Stimulated activated naive CD8-positive, alpha-beta T cell treated with anti-CD3 and anti-CD28 coated beads, Interleukin-15, Interleukin-2, amounts not matched to agents 100 ng/mL and 50 ng/mL, for 24 hours (primary cell): ENCODE measurements around the gene CPLANE1.
"Not testable (repeated sequence)": the region's sequence is repeated elsewhere in the genome, so short reads cannot be mapped to it uniquely, and the experiment has no call there.

Experiments used
- H3K27ac Mint-ChIP-seq: one replicate; pipeline ENCODE4 v1.8.0; 2021; ENCODE audit warnings: mild to moderate bottlenecking, mixed read lengths
- H3K27me3 Mint-ChIP-seq: one replicate; pipeline ENCODE4 v1.8.0; 2021; ENCODE audit warnings: mixed read lengths
- H3K36me3 Mint-ChIP-seq: one replicate; pipeline ENCODE4 v1.8.0; 2021; ENCODE audit warnings: low read depth, mixed read lengths
- H3K4me1 Mint-ChIP-seq: one replicate; pipeline ENCODE4 v1.8.0; 2021; ENCODE audit warnings: low read depth, mixed read lengths
- H3K4me3 Mint-ChIP-seq: one replicate; pipeline ENCODE4 v1.8.0; 2021; ENCODE audit warnings: mild to moderate bottlenecking, mixed read lengths
- H3K9me3 Mint-ChIP-seq: one replicate; pipeline ENCODE4 v1.8.0; 2021; ENCODE audit warnings: mixed read lengths

The CPLANE1 gene

DNA sequence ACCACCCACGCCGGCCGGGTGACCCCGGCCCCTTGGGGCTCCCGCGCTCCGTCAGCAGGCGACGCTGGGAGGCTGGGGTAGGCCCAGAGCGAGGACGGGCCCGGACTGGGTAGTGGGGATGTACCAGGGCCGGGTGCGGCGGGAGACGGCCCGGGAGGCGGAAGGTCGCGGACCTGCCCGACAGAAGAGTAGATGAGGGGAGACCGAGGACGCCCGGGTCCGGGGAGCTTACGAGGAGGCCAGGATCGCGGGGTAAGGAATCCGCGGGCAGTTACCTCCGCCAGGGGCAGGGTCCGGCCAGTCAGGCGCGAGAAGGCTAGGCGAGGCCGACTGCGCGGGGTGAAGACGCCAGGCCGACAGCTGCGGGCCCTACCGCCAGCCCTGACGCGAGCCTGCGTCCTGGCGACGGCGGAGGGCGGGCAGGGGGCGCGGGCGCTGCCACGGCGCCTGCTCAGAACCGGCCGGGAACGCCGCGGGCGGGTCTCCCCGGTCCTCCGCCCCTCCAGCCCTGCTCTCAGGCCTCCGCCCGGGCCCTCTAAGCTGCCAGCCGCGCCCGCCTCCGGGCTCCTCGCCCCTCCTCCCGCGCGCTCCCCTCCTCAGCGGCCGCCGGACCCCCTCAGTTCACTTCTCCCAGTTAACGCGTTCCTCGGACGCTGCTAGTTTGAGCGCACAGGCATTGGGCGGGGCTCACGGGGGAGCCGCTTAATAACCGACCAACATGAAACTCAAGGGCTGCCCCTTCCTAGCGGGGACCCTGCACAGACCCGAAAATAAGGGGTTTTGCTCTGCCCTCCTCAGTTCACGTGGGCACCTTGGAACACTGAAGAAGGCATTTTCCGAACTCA is at the start of gene CPLANE1:
Gene CPLANE1, minus strand, starts transcription at position 407 of the 845 bp plus-strand sequence. CDS start 1,678 bp downstream, outside the sequence.
- H3K27me3 Mint-ChIP-seq, result no peaks in the 10 kb centered on the region
- no peaks in the 10 kb centered on the region for H3K36me3 Mint-ChIP-seq
- H3K9me3 Mint-ChIP-seq, result no peaks in the 10 kb centered on the region
- peak within 1 kb of the TSS; percentile 78 for H3K4me3 Mint-ChIP-seq
- peak within 1 kb of the TSS; percentile 83 for H3K27ac Mint-ChIP-seq
- H3K4me1 Mint-ChIP-seq, result peaks cover 15% of the 10 kb centered on the region

DNA sequence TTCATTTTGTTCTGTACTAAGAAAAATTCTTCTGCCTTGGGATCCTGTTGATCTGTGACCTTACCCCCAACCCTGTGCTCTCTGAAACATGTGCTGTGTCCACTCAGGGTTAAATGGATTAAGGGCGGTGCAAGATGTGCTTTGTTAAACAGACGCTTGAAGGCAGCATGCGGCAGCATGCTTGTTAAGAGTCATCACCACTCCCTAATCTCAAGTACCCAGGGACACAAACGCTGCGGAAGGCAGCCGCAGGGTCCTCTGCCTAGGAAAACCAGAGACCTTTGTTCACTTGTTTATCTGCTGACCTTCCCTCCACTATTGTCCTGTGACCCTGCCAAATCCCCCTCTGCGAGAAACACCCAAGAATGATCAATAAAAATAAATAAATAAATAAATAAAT is 47.1 kb upstream of the CPLANE1 start:
- H3K27ac Mint-ChIP-seq, H3K9me3 Mint-ChIP-seq, H3K4me1 Mint-ChIP-seq, H3K4me3 Mint-ChIP-seq, H3K27me3 Mint-ChIP-seq: not testable (repeated sequence)
- peaks cover 72% of the 10 kb centered on the region for H3K36me3 Mint-ChIP-seq

DNA sequence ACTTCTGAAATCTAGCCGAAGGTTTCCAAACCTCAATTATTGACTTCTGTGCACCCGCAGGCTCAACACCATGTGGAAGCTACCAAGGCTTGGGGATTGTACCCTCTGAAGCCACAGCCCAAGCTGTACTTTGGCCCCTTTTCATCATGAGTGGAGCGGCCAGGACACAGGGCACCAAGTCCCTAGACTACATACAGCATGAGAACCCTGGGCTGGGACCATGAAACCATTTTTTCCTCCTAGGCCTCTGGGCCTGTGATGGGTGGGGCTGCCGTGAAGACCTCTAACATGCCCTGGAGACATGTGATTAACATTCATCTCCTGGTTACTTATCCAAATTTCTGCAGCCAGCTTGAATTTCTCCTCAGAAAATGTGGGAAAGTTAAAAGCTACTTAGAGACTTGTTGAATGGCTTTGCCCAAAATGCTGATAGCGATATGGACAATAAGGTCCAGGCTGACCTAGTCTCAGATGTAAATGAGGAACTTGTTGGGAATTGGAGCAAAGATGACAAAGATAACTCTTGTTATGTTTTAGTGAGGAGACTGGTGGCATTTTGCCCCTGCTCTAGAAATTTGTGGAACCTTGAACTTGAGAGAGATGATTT is 34.1 kb upstream of the CPLANE1 start:
- no peaks in the 10 kb centered on the region for H3K4me1 Mint-ChIP-seq
- H3K4me3 Mint-ChIP-seq, result no peak overlapping the region
- peaks cover 35% of the 10 kb centered on the region for H3K9me3 Mint-ChIP-seq
- peaks cover 8% of the 10 kb centered on the region for H3K36me3 Mint-ChIP-seq
- H3K27me3 Mint-ChIP-seq, result no peaks in the 10 kb centered on the region
- H3K27ac Mint-ChIP-seq, result no peak overlapping the region

DNA sequence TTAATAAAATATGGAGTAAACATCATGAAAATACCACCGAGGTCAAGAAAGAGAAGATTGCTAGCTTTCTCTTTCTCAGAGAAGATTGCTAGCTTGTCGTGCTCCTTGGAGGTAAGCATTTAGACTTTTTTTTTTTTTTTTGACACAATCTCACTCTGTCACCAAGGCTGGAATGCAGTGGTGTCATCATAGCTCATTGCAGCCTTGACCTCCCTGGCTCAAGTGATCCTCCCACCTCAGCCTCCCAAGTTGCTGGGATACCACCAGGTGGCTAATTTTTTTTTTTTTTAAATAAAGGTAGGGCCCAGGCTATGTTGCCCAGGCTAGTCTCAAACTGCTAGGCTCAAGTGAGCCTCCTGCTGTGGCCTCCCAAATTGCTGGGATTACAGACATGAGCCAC is 26.3 kb upstream of the CPLANE1 start:
- Mint-ChIP-seq H3K9me3 (peaks cover 18% of the 10 kb centered on the region), H3K27ac (no peak overlapping the region), H3K36me3 (no peaks in the 10 kb centered on the region), H3K4me3 (no peak overlapping the region), H3K4me1 (no peaks in the 10 kb centered on the region), H3K27me3 (no peaks in the 10 kb centered on the region)

- Mint-ChIP-seq H3K9me3 (peaks cover 13% of the 10 kb centered on the region), H3K4me3 (no peak overlapping the region)
Observed at GRCh38 chr5:37272511-37272910, 23.3 kb upstream of the CPLANE1 start.

DNA sequence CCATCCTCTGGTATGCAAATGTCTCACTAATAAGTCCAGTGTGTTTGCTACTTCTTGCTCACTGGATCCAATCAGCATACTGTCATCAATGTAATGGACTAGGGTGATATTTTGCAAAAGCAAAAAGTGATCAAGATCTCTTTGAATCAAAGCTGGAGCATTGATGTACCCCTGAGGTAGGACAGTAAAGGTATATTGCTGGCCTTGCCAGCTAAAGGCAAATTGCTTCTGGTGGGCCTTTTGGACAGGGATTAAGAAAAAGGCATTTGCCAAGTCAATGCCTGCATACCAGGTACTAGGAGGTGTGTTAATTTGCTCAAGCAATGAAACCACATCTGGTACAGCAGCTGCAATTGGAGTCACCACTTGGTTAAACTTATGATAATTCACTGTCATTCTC is 18.9 kb upstream of the CPLANE1 start:
- H3K27ac Mint-ChIP-seq, H3K4me3 Mint-ChIP-seq, H3K4me1 Mint-ChIP-seq, H3K27me3 Mint-ChIP-seq, H3K36me3 Mint-ChIP-seq: not testable (repeated sequence)
- peaks cover 13% of the 10 kb centered on the region for H3K9me3 Mint-ChIP-seq

More at GRCh38 chr5:37272511-37272910, 23.3 kb upstream of the CPLANE1 start:
- Mint-ChIP-seq H3K4me1 (no peaks in the 10 kb centered on the region), H3K36me3 (no peaks in the 10 kb centered on the region), H3K27me3 (no peaks in the 10 kb centered on the region), H3K27ac (no peak overlapping the region)

GRCh38 chr5:37255774-37256358 is 6.7 kb upstream of the CPLANE1 start:
- Mint-ChIP-seq H3K27ac (no peak overlapping the region), H3K4me1 (no peaks in the 10 kb centered on the region), H3K36me3 (no peaks in the 10 kb centered on the region)

GRCh38 chr5:37254581-37254980 is 5.4 kb upstream of the CPLANE1 start:
- Mint-ChIP-seq H3K4me3 (no peak overlapping the region), H3K9me3 (no peaks in the 10 kb centered on the region), H3K27ac (no peak overlapping the region), H3K27me3 (no peaks in the 10 kb centered on the region), H3K4me1 (peaks cover 3% of the 10 kb centered on the region), H3K36me3 (no peaks in the 10 kb centered on the region)

More at GRCh38 chr5:37255774-37256358, 6.7 kb upstream of the CPLANE1 start:
- Mint-ChIP-seq H3K27me3 (no peaks in the 10 kb centered on the region), H3K9me3 (no peaks in the 10 kb centered on the region), H3K4me3 (no peak overlapping the region)

DNA sequence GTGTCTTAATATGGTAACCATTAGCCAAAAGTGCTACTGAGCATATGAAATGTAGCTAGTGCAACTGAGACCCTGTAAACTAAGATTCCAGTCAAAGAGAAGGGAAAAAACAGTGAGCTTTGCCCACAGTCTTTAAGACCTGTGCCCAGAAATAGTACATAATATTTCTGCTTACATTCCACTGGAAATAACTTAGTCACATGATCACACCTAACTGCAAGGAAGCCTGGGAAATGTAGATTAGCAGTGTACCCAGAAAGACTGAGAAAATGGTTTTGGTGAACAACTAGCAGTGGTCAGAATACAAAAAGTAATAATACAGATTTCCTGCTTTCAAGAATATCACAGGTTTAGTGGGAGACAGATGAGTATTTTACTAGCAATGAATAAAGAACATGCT is 2.5 kb upstream of the CPLANE1 start:
- Mint-ChIP-seq H3K27ac (no peak overlapping the region), H3K4me3 (no peak overlapping the region), H3K4me1 (peaks cover 15% of the 10 kb centered on the region), H3K9me3 (no peaks in the 10 kb centered on the region), H3K36me3 (no peaks in the 10 kb centered on the region), H3K27me3 (no peaks in the 10 kb centered on the region)

DNA sequence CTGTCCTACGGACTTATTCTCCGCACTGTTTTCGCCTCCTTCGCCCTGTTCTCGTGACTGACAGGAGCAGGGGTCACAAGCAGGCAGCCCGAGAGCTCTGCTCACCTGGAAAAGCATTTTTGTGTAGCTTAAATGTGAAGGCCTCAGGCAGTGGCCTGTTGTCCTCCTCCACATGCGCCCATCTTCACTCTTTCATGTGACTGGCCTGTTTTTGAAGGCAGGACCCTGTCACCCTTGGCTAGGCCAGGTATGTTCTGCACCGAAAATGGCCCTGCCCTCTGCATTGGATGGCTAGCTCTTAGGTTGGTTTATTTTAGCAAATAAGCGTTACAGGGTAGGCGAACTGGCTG is 614 bp upstream of the CPLANE1 start:
- no peaks in the 10 kb centered on the region for H3K36me3 Mint-ChIP-seq
- no peaks in the 10 kb centered on the region for H3K9me3 Mint-ChIP-seq
- peak overlapping the region; percentile 83 for H3K27ac Mint-ChIP-seq
- H3K4me1 Mint-ChIP-seq, result peaks cover 15% of the 10 kb centered on the region
- H3K4me3 Mint-ChIP-seq, result peak overlapping the region; percentile 78
- no peaks in the 10 kb centered on the region for H3K27me3 Mint-ChIP-seq

- Mint-ChIP-seq H3K27ac (peak overlapping the region; percentile 49), H3K9me3 (no peaks in the 10 kb centered on the region), H3K4me1 (peaks cover 15% of the 10 kb centered on the region), H3K4me3 (peak overlapping the region; percentile 78), H3K36me3 (no peaks in the 10 kb centered on the region), H3K27me3 (no peaks in the 10 kb centered on the region)
Observed at GRCh38 chr5:37248421-37248969, 681 bp downstream of the CPLANE1 start.

GRCh38 chr5:37247496-37247895 is 1.7 kb downstream of the CPLANE1 start:
- no peak overlapping the region for H3K4me3 Mint-ChIP-seq
- H3K4me1 Mint-ChIP-seq, result peaks cover 15% of the 10 kb centered on the region
- H3K27ac Mint-ChIP-seq, result no peak overlapping the region
- H3K27me3 Mint-ChIP-seq, result no peaks in the 10 kb centered on the region
- H3K9me3 Mint-ChIP-seq, result no peaks in the 10 kb centered on the region
- no peaks in the 10 kb centered on the region for H3K36me3 Mint-ChIP-seq

- H3K9me3 Mint-ChIP-seq, result no peaks in the 10 kb centered on the region
- peaks cover 15% of the 10 kb centered on the region for H3K4me1 Mint-ChIP-seq
- H3K27me3 Mint-ChIP-seq, result no peaks in the 10 kb centered on the region
- no peak overlapping the region for H3K4me3 Mint-ChIP-seq
- H3K27ac Mint-ChIP-seq, result no peak overlapping the region
- no peaks in the 10 kb centered on the region for H3K36me3 Mint-ChIP-seq
Observed at GRCh38 chr5:37247036-37247435, 2.1 kb downstream of the CPLANE1 start.

DNA sequence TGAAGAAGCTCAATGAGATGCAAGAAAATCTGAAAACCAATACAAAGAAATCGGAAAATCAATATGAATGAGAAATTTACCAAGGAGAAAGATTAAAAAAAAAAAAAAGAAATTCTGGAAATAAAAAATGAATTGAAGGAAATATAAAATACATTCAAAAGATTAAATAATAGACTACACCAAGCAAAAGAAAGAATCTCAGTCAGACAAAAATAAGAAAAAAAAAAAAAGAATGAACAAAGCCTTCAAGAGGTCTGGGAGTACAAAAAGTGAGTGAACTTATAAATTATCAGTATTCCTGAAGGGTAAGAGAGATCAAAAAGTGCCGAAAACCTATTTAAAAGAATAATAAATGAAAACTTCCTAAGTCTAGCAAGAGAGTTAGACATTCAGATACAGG is 14.9 kb downstream of the CPLANE1 start:
- Mint-ChIP-seq H3K4me3 (no peak overlapping the region), H3K27me3 (no peaks in the 10 kb centered on the region), H3K36me3 (peaks cover 60% of the 10 kb centered on the region), H3K27ac (no peak overlapping the region), H3K4me1 (no peaks in the 10 kb centered on the region), H3K9me3 (peaks cover 9% of the 10 kb centered on the region)

- Mint-ChIP-seq H3K36me3 (peaks cover 52% of the 10 kb centered on the region), H3K4me1 (no peaks in the 10 kb centered on the region), H3K4me3 (no peak overlapping the region), H3K27me3 (no peaks in the 10 kb centered on the region), H3K27ac (no peak overlapping the region), H3K9me3 (no peaks in the 10 kb centered on the region)
Observed at GRCh38 chr5:37226377-37226776, 22.8 kb downstream of the CPLANE1 start.
